K562 (cell line): ENCODE results near the gene MTG2. TPM values are rescaled to one million over a fixed set of nuclear protein-coding genes. Genes with fewer than 3 reads are reported as not detected.

Source experiments
- ATAC-seq: fragments of 200-7000 bp; cut with Tn5 transposase; 3 replicates; pipeline ENCODE4 v1.9.1; 2020; ENCODE audit warnings: moderate library complexity
- BruUV-seq: library from RNA; stranded (reverse); fragments of 400-500 nt; replicated peaks from 2 replicates; lab custom pipeline; 2021; lab: Mats Ljungman, UMichigan
- CTCF ChIA-PET: fragments of 300-600 bp; formaldehyde crosslinking; extraction: SDS; loops from one replicate; lab custom pipeline; 2021; ENCODE audit warnings: low intra/inter-chr PET ratio; lab: Yijun Ruan, JAX
- POLR2A ChIA-PET: fragments of 300-600, 350-650 bp; sonication (Branson Sonifier 250); formaldehyde crosslinking; extraction: SDS; loops from one replicate; lab custom pipeline; 2021; ENCODE audit warnings: antibody characterized with exemption, inconsistent platforms; lab: Yijun Ruan, JAX
- DNase-seq, 4 experiments: peaks; one replicate each; pipeline versions ENCODE4 v3.0.0 to v3.0.0-alpha.2; 2011 to 2018; ENCODE audit warnings: low spot score in 3 of 4, mixed read lengths in 3 of 4; ENCODE audit errors: extremely low read depth in 1 of 4
- FAIRE-seq: peaks from 2 replicates; lab custom pipeline; 2011; peaks lifted over from hg19 to GRCh38; lab: Jason Lieb, UNC
- H2AFZ ChIP-seq: 2 replicates; pipeline ENCODE4 v1.6.0; 2011; ENCODE audit warnings: low read depth, low read length, control low read depth, inconsistent platforms
- H3K27ac ChIP-seq: fragments of 200-600 bp; 3 replicates; pipeline ENCODE4 v1.8.0; 2011; ENCODE audit warnings: low read depth, mild to moderate bottlenecking, control low read depth, inconsistent platforms, low read length, moderate library complexity, mixed read lengths; ENCODE audit errors: extremely low read depth
- H3K27me3 ChIP-seq, 2 experiments: fragments of 300-600 bp in 1 of 2; 2 replicates in 1 of 2; 3 replicates in 1 of 2; pipeline versions ENCODE4 v1.6.0 to v1.8.0; 2011; ENCODE audit warnings: inconsistent platforms in 2 of 2, low read length in 2 of 2, mild to moderate bottlenecking in 1 of 2, mixed read lengths in 1 of 2, moderate library complexity in 1 of 2; ENCODE audit not compliant: control insufficient read depth in 2 of 2, insufficient read depth in 2 of 2
- H3K36me3 ChIP-seq: fragments of 300-600 bp; 3 replicates; pipeline ENCODE4 v1.8.0; 2011; ENCODE audit warnings: mild to moderate bottlenecking, low read length, inconsistent platforms; ENCODE audit not compliant: control insufficient read depth, insufficient read depth
- H3K4me1 ChIP-seq, 2 experiments: fragments of 200-600 bp in 1 of 2; replicated peaks in 1 of 2; 2 replicates in 1 of 2; 3 replicates in 1 of 2; pipeline versions ENCODE4 v1.5.1 to v1.8.0; 2011; ENCODE audit warnings: inconsistent platforms in 2 of 2, low read length in 2 of 2, mild to moderate bottlenecking in 1 of 2, mixed read lengths in 1 of 2, moderate library complexity in 1 of 2; ENCODE audit not compliant: control insufficient read depth in 2 of 2, insufficient read depth in 2 of 2
- H3K4me2 ChIP-seq: 2 replicates; pipeline ENCODE4 v1.6.1; 2011; ENCODE audit warnings: low read length, control low read depth, inconsistent platforms, mixed read lengths; ENCODE audit not compliant: insufficient read depth
- H3K4me3 ChIP-seq: fragments of 200-600 bp; sonication (generic), shearing (Covaris generic); 2 replicates; pipeline ENCODE4 v1.5.1; 2016; ENCODE audit warnings: control low read depth, inconsistent platforms
- H3K79me2 ChIP-seq: fragments of 200-600 bp; 3 replicates; pipeline ENCODE4 v1.8.0; 2011; ENCODE audit warnings: low read length, inconsistent platforms; ENCODE audit not compliant: control insufficient read depth, insufficient read depth
- H3K9ac ChIP-seq, 2 experiments: 2 replicates each; pipeline versions ENCODE4 v1.6.0 to v1.6.1; 2011; ENCODE audit warnings: low read depth in 2 of 2, low read length in 2 of 2, control low read depth in 1 of 2, inconsistent platforms in 1 of 2, mild to moderate bottlenecking in 1 of 2, mixed read lengths in 1 of 2; ENCODE audit not compliant: insufficient read depth in 1 of 2
- H3K9me1 ChIP-seq: one replicate; pipeline ENCODE4 v1.6.0; 2011; ENCODE audit warnings: inconsistent platforms, mild to moderate bottlenecking, low read length, moderate library complexity; ENCODE audit not compliant: control insufficient read depth, insufficient read depth
- H3K9me3 ChIP-seq: replicated peaks from 2 replicates; pipeline ENCODE4 v1.5.1; 2011; ENCODE audit warnings: low read depth, low read length, inconsistent platforms; ENCODE audit not compliant: control insufficient read depth, insufficient read depth
- H4K20me1 ChIP-seq: replicated peaks from 2 replicates; pipeline ENCODE4 v1.6.1; 2011; ENCODE audit warnings: low read length, inconsistent platforms, mixed read lengths; ENCODE audit not compliant: control insufficient read depth, insufficient read depth
- HEY1 ChIP-seq: fragments of 250-450 bp; sonication (Bioruptor Pico); IDR thresholded peaks from 2 replicates; pipeline ENCODE4 v1.5.0; 2020; ENCODE audit warnings: mild to moderate bottlenecking, moderate library complexity, borderline replicate concordance
- PTBP1 ChIP-seq: fragments of 200-400 bp; formaldehyde crosslinking; IDR thresholded peaks from 2 replicates; pipeline ENCODE4 v1.6.1; 2017; ENCODE audit warnings: low read depth, low read length
- SIN3A ChIP-seq, 2 experiments: fragments of 150-350 bp in 1 of 2; IDR thresholded peaks; 2 replicates each; pipeline ENCODE4 v1.6.1; 2011 to 2016; ENCODE audit warnings: borderline replicate concordance in 2 of 2, low read depth in 2 of 2, low read length in 2 of 2, mild to moderate bottlenecking in 2 of 2, moderate library complexity in 2 of 2; ENCODE audit not compliant: control insufficient read depth in 1 of 2
- ZNF140 ChIP-seq: fragments of 250-450 bp; sonication (Bioruptor Pico); IDR thresholded peaks from 2 replicates; pipeline ENCODE4 v1.8.0; 2021; ENCODE audit warnings: moderate library complexity, mild to moderate bottlenecking, inconsistent platforms
- ZNF444 ChIP-seq: fragments of 250-450 bp; sonication (Bioruptor Pico); IDR thresholded peaks from 2 replicates; pipeline ENCODE4 v1.4.0; 2020; ENCODE audit warnings: mild to moderate bottlenecking, moderate library complexity
- ZNF589 ChIP-seq: fragments of 200-800 bp; sonication (Bioruptor generic); IDR thresholded peaks from 2 replicates; pipeline ENCODE4 v1.6.1; 2016; ENCODE audit warnings: low read depth, missing genetic modification characterization, missing compliant biosample characterization
- WGBS: fragments of 100-300 bp; shearing (Covaris generic); methylation state at CpG from one replicate; pipeline ENCODE4 v1.1.6; 2016; ENCODE audit warnings: low coverage, mixed read lengths; ENCODE audit not compliant: insufficient coverage; ENCODE audit errors: missing lambda C conversion rate; 5-methylcytosine and 5-hydroxymethylcytosine counted together
- in situ Hi-C: fragments of 300-500 bp; cut with MboI; formaldehyde crosslinking; loops from 4 replicates; pipeline ENCODE4 v1.15.0; 2018; ENCODE audit warnings: inconsistent platforms, mixed read lengths
- intact Hi-C: fragments of 100-400 bp; cut with micrococcal nuclease; formaldehyde crosslinking; loops from 2 replicates; pipeline ENCODE4 v1.14.2; 2022
- polyA plus RNA-seq, 8 experiments: library from polyadenylated mRNA; depleted of rRNA in 4 of 8; stranded (reverse) in 5 of 8; unstranded in 3 of 8; fragments of >200 nt; fragmentation: Nextera tagmentation in 2 of 8; fragmentation: Illumina TruSeq in 1 of 8; extraction: Ambion mirVana in 2 of 8; extraction: Trizol in 1 of 8; gene quantifications; 2 replicates each; pipeline versions ENCODE4 v1.2.1 to v1.2.3, GENCODE V29; 2011 to 2014; ENCODE audit warnings: inconsistent platforms in 1 of 8, missing spikeins in 1 of 8
- total RNA-seq, 7 experiments: library from RNA; depleted of rRNA in 6 of 7; stranded (reverse); fragments of >200 nt in 6 of 7; fragmentation: Illumina TruSeq in 2 of 7; extraction: Trizol in 2 of 7; gene quantifications; 2 replicates each; pipeline versions ENCODE4 v1.2.1 to v1.2.3, GENCODE V29; 2011 to 2021; ENCODE audit warnings: low replicate concordance in 1 of 7
- TF ChIP-seq, protein P1 (sequence below): sonication (generic); formaldehyde crosslinking; IDR thresholded peaks from 2 replicates; pipeline ENCODE4 v1.8.1; 2022; ENCODE audit warnings: missing genetic modification reagents
- TF ChIP-seq, protein P2 (sequence below), 3 experiments: fragments of 200-800 bp in 1 of 3; sonication (Bioruptor generic) in 1 of 3; sonication (generic) in 1 of 3; formaldehyde crosslinking in 1 of 3; IDR thresholded peaks; 2 replicates each; pipeline versions ENCODE4 v1.6.1 to v1.8.0; 2016 to 2022; ENCODE audit warnings: mild to moderate bottlenecking in 2 of 3, missing compliant biosample characterization in 2 of 3, missing genetic modification characterization in 2 of 3, missing genetic modification reagents in 1 of 3

Gene MTG2
- total and polyA plus RNA-seq, 9 of the 15 experiments (the other 6 are each of a cell fraction or from before 2014, with no cell fraction given): 8.7 to 67.5 (median 44.5) TPM

DNA sequence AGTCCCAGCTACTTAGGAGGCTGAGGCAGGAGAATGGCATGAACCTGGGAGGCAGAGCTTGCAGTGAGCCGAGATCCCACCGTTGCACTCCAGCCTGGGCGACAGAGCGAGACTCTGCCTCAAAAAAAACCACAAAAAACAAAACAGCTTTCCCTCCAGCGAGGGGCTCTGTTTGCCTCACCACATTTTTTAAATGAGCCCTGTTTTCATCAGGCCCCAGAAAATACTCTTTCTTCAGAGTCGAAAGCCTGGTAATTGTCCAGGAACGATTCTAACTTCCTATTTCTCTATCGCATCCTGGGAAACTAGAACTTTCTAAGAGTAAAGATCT is 12.2 kb downstream of the MTG2 start:
- POLR2A ChIA-PET: interaction anchor here (1.1 kb wide), 1 partner anchor 13 kb away, joined by 3 read pairs; no protein-coding TSS in a partner anchor
- ATAC-seq (no peak), DNase-seq (no peak), FAIRE-seq (no peak)
- Histone ChIP-seq H3K4me1 (peaks cover 0 to 6% of the 10 kb centered on the region in 2 experiments; a peak in 1 of 5 replicates), H3K4me2 (no peak overlapping the region), H3K79me2 (peaks cover 19% of the 10 kb centered on the region), H3K27me3 (no peaks in the 10 kb centered on the region), H3K4me3 (no peak overlapping the region), H3K9ac (no peak overlapping the region; a peak in 1 of 4 replicates), H3K9me3 (no peaks in the 10 kb centered on the region), H3K36me3 (peaks cover 86% of the 10 kb centered on the region; the same call in 2 of the 3 replicates), H4K20me1 (peaks cover 14% of the 10 kb centered on the region; the same call in 1 of the 2 replicates), H2AFZ (no peak overlapping the region), H3K9me1 (no peaks in the 10 kb centered on the region), H3K27ac (no peak overlapping the region)
- CTCF ChIA-PET: no interaction called here
- 94% methylated on average over 8 of the region's 8 CpGs for WGBS
- intact Hi-C loops: no loop called here
- in situ Hi-C loops: no loop called here
- TF ChIP-seq ZNF444 (CRISPR knock-in tag) (no peak), PTBP1 (no peak), ZNF589 (CRISPR knock-in tag) (no peak), HEY1 (CRISPR knock-in tag) (no peak), SIN3A (IDR thresholded peaks at IDR 0.05; ENCODE audit: borderline replicate concordance in 2 of 2, control insufficient read depth in 1 of 2, low read depth in 2 of 2, low read length in 2 of 2) (no peak), ZNF140 (CRISPR knock-in tag) (no peak)
- TF ChIP-seq, protein P1, sequence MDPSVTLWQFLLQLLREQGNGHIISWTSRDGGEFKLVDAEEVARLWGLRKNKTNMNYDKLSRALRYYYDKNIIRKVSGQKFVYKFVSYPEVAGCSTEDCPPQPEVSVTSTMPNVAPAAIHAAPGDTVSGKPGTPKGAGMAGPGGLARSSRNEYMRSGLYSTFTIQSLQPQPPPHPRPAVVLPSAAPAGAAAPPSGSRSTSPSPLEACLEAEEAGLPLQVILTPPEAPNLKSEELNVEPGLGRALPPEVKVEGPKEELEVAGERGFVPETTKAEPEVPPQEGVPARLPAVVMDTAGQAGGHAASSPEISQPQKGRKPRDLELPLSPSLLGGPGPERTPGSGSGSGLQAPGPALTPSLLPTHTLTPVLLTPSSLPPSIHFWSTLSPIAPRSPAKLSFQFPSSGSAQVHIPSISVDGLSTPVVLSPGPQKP (CRISPR knock-in tag): no peak
- TF ChIP-seq, protein P2, sequence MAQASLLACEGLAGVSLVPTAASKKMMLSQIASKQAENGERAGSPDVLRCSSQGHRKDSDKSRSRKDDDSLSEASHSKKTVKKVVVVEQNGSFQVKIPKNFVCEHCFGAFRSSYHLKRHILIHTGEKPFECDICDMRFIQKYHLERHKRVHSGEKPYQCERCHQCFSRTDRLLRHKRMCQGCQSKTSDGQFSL (CRISPR knock-in tag; IDR thresholded peaks at IDR 0.05): no peak
- TF ChIP-seq, protein P2 (tag; IDR thresholded peaks at IDR 0.05): no peak
- no TSS peak for BruUV-seq
